GM21528 (cell line): ENCODE data around the gene UBAC2.

Experiments
- ATAC-seq: cut with Tn5 transposase; IDR thresholded peaks from one replicate; pipeline ENCODE4 v1.9.1; 2021; ENCODE audit warnings: mild to moderate bottlenecking, moderate library complexity; ENCODE audit not compliant: unreplicated experiment, low FRiP score

UBAC2 gene

DNA sequence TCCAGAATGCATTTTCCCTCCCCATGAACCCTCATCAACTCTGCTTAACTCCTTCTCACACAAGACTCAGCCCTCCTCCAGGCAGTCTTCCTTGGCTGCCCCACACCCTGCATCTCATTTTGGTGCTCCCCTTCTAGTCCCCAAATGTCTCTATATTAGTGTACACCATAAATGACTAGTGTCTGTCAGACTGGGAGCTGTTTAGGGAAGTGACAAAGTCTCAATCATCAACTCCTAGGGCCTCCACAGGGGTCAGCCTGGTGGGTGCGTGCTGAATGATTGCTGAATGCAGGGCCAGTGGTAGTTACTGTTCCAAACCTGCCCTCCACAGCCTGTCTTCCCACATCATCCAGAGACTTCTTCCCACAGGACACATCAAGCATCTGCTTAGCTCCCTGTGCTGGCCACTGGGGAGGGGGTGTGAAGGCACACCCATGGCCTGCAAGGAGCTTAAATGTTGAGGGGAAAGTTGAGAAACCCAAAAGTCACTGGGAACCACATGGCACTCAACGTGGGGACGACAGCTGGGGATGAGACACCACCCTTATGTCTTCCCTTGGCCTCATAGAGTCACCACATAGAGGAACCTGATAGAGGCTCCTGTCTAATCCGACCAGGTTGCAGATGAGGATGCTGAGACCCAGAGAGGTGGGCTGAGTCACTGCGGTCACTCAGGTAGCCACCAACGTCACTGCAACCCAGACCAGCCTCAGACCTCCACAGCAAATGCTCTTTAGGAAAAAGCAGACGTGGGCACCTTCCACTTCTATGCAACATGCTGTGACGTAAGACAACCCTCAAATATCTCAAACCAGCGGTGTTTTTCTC is 221.3 kb downstream of the UBAC2 start:
- no peak for ATAC-seq

DNA sequence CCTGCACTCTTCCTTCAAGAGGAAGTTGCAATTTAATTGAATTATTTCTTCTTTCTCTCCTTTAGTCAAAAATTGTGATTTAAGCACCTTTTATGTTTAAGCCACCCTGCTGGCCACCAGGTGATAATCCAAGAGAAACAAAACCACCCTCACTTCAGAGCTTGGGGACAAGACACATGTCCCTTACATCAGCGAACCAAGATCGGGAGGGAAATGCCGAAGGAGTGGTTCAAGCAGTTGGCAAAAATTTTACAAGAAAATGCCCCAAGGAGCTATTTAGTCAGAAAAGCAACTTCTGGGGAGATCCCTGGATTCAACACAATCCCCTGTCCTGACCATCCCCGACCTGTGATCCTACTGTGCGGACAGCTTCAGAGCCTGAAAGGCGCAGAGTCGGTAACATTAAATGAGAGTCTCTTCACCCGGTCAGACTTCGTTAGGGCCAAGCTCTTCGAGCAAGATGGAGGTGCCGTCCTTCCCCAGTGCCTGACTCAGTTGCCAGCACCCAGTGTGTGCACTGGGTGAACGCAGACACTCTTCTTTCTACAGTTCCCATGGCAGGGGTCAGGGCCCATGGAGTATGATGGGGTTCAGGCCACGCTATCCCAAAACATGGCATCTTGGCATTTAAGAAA is 222.0 kb downstream of the UBAC2 start:
- ATAC-seq: no peak

DNA sequence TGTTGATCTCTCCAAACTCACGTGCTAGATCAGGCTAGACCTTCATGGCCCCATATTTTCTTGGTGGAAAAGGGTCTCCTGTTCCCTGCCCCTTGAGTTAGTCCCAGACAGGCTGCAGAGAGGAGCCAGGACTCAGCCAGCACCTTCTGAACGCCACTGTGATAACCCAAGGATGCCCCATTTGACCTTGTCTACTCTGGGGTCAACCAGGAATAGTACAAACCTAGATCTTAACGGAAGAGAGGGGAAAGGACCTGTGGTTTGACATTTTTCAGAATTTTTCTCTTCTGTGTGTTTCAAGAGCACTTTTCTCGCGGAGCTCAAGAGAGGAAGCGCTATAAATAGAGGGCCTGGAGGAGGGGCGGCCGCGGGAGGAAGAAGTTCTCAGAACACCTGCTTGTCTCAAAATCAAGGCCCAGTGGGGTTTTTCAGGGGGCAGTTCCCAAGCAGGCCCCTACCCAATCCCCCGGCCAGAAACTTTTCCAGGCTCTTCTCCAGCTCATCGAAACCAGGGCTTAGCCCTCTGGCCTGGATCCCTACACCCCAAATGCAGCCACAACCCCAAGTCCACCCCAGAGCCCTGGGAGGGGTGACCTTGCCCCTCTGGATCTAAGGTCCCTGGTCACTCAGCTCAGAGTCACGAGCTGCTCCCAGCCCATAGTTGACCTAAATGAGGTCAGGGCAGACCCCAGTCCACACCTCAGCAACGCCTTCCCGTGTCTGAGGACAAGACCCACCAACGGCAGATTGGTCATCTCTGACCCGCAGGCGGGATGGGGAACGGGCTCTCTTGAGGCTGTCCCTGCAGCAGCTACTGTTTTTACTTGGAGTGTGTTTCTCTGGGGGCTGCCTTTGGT is 225.1 kb downstream of the UBAC2 start:
- peak; percentile 78 for ATAC-seq

DNA sequence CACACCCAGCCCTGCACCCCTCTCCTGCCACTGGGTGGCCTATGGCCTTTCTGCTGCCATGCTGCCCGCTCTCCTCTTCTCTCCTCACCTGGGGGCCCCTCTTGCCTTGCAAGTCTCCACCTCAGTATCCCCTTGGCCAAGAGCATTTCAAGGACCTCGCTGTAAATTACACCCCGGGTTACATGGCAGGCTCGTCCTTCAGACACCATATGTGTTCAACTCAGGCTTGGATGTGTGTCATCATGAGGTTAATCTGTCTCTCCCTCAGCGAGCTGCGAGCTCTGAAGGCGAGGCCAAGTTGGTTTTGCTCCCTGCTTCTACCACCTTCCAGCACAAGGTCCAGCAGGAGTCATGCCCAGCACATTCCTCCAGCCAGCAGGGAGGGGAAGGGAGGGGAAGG is 225.8 kb downstream of the UBAC2 start:
- ATAC-seq: no peak

DNA sequence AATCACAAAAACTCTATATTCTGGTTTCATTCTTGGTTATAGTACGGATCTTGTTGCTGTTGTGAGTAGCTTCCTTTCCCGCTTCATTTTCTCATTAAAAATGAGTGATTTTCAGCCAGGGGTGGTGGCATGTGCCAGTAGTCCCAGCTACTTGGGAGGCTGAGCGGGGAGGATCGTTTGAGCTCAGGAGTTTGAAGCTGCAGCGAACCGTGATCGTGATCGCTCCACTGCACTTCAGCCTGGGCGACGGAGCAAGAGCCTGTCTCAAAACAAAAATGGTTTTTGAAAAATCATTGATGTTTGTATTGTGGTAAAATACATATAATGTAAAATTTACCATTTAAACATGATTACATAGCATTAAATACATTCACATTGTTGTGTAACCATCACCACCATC is 229.0 kb downstream of the UBAC2 start:
- no peak for ATAC-seq

DNA sequence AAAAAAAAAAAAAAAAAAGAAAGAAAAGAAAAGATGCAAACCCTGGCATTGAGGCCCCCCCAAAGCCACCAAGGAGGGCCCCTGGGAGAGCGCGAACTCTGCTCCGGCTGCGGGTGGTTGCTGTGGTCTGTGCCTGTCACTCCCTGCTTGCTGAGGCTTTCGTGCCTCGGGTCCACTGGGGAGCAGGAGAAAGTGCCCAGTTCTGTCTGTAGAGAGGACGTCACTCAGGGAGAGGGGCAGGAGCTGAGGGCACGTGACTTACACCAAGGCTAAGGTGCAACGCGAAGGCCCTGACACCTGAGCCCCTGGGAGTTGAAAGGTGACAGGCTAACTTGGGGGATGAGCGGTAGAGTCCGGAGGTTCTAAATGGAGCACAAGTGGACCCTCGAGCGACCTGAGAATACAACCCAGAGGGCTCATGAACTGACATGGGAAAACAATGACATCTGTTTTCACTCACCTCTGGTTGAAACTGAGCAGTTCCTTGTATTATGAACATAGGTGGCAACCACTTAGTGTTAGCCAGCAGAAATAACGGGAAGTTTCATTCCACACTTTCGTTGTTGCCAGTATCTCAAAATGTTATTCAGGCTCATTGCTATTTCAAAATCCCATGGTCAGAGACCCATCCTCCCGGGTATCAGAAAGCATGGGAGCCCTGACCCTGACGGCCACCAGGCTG is 231.4 kb downstream of the UBAC2 start:
- peak; percentile 29 for ATAC-seq

DNA sequence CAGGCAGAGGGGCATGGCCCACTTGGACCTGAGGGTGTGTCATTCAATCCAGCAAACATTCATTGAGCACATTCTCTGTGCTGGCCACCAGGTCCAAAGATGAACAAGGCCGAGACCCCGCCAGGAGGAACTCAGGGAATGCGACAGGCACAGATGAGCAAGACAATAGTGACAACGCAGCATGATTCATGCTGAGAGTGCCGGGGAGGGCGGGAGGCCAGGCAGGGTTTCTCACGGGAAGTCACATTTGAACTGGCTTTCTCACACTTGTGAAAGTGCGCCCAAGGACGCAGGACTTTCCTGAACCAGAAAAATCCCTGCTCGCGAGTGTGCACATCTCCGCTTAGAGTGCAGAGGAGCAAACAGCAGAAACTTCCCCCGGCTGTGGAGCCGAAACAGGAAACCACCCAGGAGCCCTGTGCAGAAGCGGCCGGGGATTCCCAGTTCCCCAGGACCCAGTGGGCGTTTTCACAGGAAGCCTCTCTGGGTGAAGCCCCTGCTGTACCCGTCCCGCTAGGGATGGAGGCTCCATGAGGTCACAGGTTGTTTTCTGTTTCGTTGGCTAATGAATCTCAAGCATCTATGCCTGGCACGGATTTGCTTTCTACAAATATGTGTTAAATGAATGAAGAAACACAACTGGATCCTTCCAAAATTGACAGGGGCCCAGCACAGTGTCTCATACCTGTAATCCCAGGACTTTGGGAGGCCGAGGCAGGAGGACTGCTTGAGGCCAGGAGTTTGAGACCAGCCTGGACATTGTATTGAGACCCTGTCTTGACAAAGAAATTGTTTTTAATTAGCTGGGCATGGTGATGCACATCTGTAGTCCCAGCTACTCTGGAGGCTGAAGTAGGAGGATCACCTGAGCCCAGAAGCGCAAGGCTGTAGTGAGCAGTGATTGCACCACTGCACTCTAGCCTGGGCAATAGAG is 232.2 kb downstream of the UBAC2 start:
- ATAC-seq: peak; percentile 51

DNA sequence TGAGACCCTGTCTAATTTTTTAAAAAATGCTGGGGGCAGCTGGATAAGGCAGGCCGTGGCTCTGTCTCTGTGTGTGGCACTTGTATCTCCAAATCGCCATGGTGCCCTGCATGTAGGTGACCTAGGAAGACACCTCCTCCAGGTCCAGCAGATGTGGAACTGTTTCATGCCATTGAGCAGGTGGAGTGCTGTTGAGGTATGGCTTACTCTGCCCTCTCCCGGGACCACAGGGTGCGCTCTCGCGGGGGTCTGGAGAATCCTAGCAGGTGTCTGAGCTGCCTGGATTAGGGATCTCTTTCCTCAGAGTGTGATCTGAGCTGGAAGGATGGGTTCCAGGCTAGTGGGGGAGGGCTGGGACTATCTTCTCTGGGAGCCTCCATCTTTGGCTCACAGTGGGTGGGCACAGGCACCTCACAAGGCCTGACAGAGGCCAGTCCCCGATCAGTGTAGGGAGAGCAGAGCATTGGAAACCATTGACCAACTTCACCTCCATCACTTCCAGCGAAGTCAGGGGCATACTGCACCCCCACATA is 233.0 kb downstream of the UBAC2 start:
- ATAC-seq: no peak

DNA sequence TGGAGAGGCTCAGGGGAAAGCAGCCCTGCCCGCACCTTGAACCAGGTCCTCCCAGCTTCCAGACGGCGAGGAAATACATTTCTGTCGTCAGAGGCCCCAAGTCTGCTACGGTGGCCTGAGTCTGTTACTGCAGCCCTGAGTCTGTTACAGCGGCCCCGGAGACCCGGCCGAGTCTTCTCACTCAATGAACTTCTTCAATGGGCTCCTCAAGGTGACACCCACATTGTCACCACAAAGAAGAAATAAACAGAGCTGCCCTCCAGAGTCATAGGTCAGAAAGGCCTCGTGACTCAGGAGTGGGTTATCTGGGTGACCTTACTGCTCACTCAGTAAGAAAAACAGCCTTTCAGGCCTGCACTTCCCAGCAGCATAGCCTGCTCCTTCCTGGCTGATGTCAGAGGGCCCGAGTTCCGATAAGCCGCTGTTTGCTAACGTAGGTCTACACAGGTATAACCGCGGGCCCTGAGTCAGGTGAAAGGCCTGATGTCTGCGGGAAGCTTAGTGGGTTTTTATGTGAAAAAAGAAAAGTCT is 233.7 kb downstream of the UBAC2 start:
- no peak for ATAC-seq

DNA sequence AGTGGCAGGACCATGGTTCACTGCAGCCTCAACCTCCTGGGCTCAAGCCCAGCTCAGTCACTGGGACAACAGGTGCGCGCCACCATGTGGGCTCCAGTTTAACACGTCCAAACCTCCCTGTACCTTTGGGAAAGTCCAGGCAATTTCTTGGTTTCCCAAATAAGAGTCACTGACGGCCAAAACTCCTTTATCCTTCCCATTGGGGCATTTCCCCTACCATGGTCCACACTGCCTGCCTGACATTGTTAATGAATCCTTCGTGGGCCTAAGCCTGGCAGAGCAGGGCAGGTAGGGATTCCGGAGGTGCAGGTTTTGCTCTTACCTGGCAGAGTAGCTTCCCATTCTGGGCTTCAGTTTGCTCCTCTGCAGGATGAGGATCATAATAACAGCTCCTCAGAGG is 234.5 kb downstream of the UBAC2 start:
- ATAC-seq: no peak

DNA sequence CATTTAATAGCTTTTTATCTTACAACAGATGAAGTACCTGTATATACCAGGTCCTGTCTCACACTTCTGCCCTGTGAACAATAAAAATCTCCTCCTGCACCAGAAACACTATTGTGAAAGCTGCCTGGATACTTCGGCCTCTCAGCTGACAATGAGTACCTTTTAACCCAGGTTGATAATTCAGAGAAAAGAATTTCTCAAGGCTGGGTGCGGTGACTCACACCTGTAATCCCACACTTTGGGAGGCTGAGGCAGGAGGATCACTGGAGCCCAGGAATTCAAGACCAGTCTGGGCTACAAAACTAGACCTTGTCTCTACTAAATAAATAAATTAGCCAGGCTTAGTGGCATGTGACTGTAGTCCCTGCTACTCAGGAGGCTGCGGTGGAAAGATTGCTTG is 235.3 kb downstream of the UBAC2 start:
- ATAC-seq: no peak
